ENCODE measurements around the gene CHRM2. TPM values are rescaled to one million over a fixed set of nuclear protein-coding genes. Genes with fewer than 3 reads are reported as not detected.
A peak's percentile ranks its signal among the peaks of the same experiment; 100 is the strongest.

CHRM2 gene
- total and polyA plus RNA-seq, 2 of the 4 experiments (the other 2 are of a cell fraction) = 79.3 to 184 TPM

- ATAC-seq (ENCODE audit: low read depth) (peak; percentile 80), DNase-seq (peak; percentile 58)
- H2BK15ac ChIP-seq (ENCODE audit: low read depth, low read length) = no peak overlapping the region
- no peak overlapping the region for H3K9ac ChIP-seq (ENCODE audit: low read depth, low read length)
- no peak overlapping the region for H4K8ac ChIP-seq (ENCODE audit: low read depth in 2 of 2, low read length in 2 of 2)
- H2AK9ac ChIP-seq (replicated peaks; ENCODE audit: low read depth, low read length, poor library complexity) = no peak overlapping the region
- H3K18ac ChIP-seq (ENCODE audit: low read depth, low read length) = peak overlapping the region; percentile 59; the same call in 1 of the 2 replicates
- H4K5ac ChIP-seq (ENCODE audit: low read depth, low read length) = no peak overlapping the region
- H3K56ac ChIP-seq (ENCODE audit: extremely low read depth, insufficient read depth, low read length) = no peak overlapping the region
- peaks cover 41% of the 10 kb centered on the region for H3K36me3 ChIP-seq (ENCODE audit: control insufficient read depth, insufficient read depth, low read length)
- H3K79me1 ChIP-seq (ENCODE audit: low read depth in 1 of 2, low read length in 2 of 2) = peaks cover 35 to 71% of the 10 kb centered on the region in 2 experiments
- peak overlapping the region; percentile 4; the same call in 1 of the 2 replicates for H3K27ac ChIP-seq (ENCODE audit: insufficient read depth, low read length)
- no peak overlapping the region for H4K91ac ChIP-seq (ENCODE audit: insufficient read depth, low read depth, low read length)
- no peaks in the 10 kb centered on the region for H3K27me3 ChIP-seq (ENCODE audit: control insufficient read depth, insufficient read depth, low read length)
- peak overlapping the region; percentile 64 for H3K4me2 ChIP-seq (ENCODE audit: low read depth, low read length)
- H2BK5ac ChIP-seq (ENCODE audit: low read depth, low read length, poor library complexity, severe bottlenecking) = peak overlapping the region; percentile 5
- H3K14ac ChIP-seq (replicated peaks; ENCODE audit: low read depth, low read length) = no peak overlapping the region
- dilution Hi-C loops (cut with HindIII; ENCODE audit: low sequenced_read_pairs, unreplicated experiment) (no loop called here), intact Hi-C loops (cut with micrococcal nuclease) (no loop called here), in situ Hi-C loops (cut with MboI; ENCODE audit: low sequenced_read_pairs) (no loop called here)
- H2AFZ ChIP-seq (replicated peaks; ENCODE audit: low read length, poor library complexity) = no peak overlapping the region
- H2BK120ac ChIP-seq (ENCODE audit: low read depth, low read length) = no peak overlapping the region
- WGBS, 2 experiments (ENCODE audit: extremely low coverage in 2 of 2, insufficient read length in 1 of 2) = no CpG with 5 or more reads among the region's 3 CpGs
- BruUV-seq (replicated peaks) = no TSS peak
- H3K23ac ChIP-seq (ENCODE audit: low read depth, low read length) = no peak overlapping the region
- ChIA-PET POLR2A (ENCODE audit: unreplicated experiment) (no interaction called here), CTCF (interaction anchor here (1.1 kb wide), 1 partner anchor 12 kb away, joined by 3 read pairs; no protein-coding TSS in a partner anchor)
- H2AK5ac ChIP-seq (ENCODE audit: low read depth, low read length) = no peak overlapping the region
- H3K9me3 ChIP-seq (ENCODE audit: control insufficient read depth, insufficient read depth, low read length) = no peaks in the 10 kb centered on the region
- H3K4me1 ChIP-seq (ENCODE audit: control insufficient read depth, insufficient read depth, low read length) = peaks cover 16% of the 10 kb centered on the region
- peaks cover 7% of the 10 kb centered on the region for H3K9me1 ChIP-seq (ENCODE audit: insufficient read depth, low read length)
- H3K4me3 ChIP-seq (ENCODE audit: insufficient read depth, low read depth, low read length) = no peak overlapping the region
- no peak overlapping the region for H2BK20ac ChIP-seq (ENCODE audit: low read depth, low read length)
- H4K20me1 ChIP-seq (ENCODE audit: insufficient read depth, low read length) = peaks cover 42% of the 10 kb centered on the region; the same call in 1 of the 2 replicates
- no peak for TF ChIP-seq SMC3 (IDR thresholded peaks at IDR 0.05; ENCODE audit: low read depth, low read length)
- no peak for TF ChIP-seq POLR2A (IDR thresholded peaks at IDR 0.05; ENCODE audit: low read depth, low read length)
- TF ChIP-seq RFX5 (IDR thresholded peaks at IDR 0.05; ENCODE audit: low read depth, low read length) = no peak
- TF ChIP-seq, protein P1, sequence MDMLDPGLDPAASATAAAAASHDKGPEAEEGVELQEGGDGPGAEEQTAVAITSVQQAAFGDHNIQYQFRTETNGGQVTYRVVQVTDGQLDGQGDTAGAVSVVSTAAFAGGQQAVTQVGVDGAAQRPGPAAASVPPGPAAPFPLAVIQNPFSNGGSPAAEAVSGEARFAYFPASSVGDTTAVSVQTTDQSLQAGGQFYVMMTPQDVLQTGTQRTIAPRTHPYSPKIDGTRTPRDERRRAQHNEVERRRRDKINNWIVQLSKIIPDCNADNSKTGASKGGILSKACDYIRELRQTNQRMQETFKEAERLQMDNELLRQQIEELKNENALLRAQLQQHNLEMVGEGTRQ (IDR thresholded peaks at IDR 0.05; ENCODE audit: low read depth, low read length) = no peak
- TF ChIP-seq RCOR1 (IDR thresholded peaks at IDR 0.05; ENCODE audit: insufficient replicate concordance, low read length) = no peak
- TF ChIP-seq MAFK (IDR thresholded peaks at IDR 0.05; ENCODE audit: low read depth, low read length) = no peak
- TF ChIP-seq FOS (IDR thresholded peaks at IDR 0.05; ENCODE audit: low read depth, low read length) = no peak
- no peak for TF ChIP-seq CHD1 (IDR thresholded peaks at IDR 0.05; ENCODE audit: low read depth, low read length)
- TF ChIP-seq RAD21 (IDR thresholded peaks at IDR 0.05; ENCODE audit: low read length) = no peak
- TF ChIP-seq BHLHE40 (IDR thresholded peaks at IDR 0.05; ENCODE audit: low read depth, low read length) = no peak
- no peak for TF ChIP-seq CEBPB (IDR thresholded peaks at IDR 0.05; ENCODE audit: low read depth, low read length)
- TF ChIP-seq MXI1 (IDR thresholded peaks at IDR 0.05; ENCODE audit: borderline replicate concordance, low read depth, low read length) = no peak
- TF ChIP-seq, protein P2, sequence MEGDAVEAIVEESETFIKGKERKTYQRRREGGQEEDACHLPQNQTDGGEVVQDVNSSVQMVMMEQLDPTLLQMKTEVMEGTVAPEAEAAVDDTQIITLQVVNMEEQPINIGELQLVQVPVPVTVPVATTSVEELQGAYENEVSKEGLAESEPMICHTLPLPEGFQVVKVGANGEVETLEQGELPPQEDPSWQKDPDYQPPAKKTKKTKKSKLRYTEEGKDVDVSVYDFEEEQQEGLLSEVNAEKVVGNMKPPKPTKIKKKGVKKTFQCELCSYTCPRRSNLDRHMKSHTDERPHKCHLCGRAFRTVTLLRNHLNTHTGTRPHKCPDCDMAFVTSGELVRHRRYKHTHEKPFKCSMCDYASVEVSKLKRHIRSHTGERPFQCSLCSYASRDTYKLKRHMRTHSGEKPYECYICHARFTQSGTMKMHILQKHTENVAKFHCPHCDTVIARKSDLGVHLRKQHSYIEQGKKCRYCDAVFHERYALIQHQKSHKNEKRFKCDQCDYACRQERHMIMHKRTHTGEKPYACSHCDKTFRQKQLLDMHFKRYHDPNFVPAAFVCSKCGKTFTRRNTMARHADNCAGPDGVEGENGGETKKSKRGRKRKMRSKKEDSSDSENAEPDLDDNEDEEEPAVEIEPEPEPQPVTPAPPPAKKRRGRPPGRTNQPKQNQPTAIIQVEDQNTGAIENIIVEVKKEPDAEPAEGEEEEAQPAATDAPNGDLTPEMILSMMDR (conservative IDR thresholded peaks at IDR 0.05; ENCODE audit: low read depth, low read length) = no peak
- TF ChIP-seq MAZ (IDR thresholded peaks at IDR 0.05; ENCODE audit: borderline replicate concordance, low read depth, low read length) = no peak
- TF ChIP-seq NFE2L2 (IDR thresholded peaks at IDR 0.05; ENCODE audit: low read depth, low read length) = no peak
- TF ChIP-seq, protein P3, sequence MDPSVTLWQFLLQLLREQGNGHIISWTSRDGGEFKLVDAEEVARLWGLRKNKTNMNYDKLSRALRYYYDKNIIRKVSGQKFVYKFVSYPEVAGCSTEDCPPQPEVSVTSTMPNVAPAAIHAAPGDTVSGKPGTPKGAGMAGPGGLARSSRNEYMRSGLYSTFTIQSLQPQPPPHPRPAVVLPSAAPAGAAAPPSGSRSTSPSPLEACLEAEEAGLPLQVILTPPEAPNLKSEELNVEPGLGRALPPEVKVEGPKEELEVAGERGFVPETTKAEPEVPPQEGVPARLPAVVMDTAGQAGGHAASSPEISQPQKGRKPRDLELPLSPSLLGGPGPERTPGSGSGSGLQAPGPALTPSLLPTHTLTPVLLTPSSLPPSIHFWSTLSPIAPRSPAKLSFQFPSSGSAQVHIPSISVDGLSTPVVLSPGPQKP (IDR thresholded peaks at IDR 0.05; ENCODE audit: borderline replicate concordance, low read depth, low read length) = no peak
- H3K4ac ChIP-seq (ENCODE audit: low read depth, low read length) = no peak overlapping the region
These were observed 21.9 kb downstream of the CHRM2 start for GRCh38 chr7:136890399-136890798.
